HG02798 (cell line): ENCODE measurements around the gene NECTIN2.
A peak's percentile ranks its signal among the peaks of the same experiment; 100 is the strongest.
"Not testable (repeated sequence)": the region's sequence is repeated elsewhere in the genome, so short reads cannot be mapped to it uniquely, and the experiment has no call there.

Experiments
- ATAC-seq: cut with Tn5 transposase; IDR thresholded peaks from one replicate; pipeline ENCODE4 v1.9.1; 2021; ENCODE audit warnings: mild to moderate bottlenecking; ENCODE audit not compliant: unreplicated experiment, poor library complexity

NECTIN2 gene

DNA sequence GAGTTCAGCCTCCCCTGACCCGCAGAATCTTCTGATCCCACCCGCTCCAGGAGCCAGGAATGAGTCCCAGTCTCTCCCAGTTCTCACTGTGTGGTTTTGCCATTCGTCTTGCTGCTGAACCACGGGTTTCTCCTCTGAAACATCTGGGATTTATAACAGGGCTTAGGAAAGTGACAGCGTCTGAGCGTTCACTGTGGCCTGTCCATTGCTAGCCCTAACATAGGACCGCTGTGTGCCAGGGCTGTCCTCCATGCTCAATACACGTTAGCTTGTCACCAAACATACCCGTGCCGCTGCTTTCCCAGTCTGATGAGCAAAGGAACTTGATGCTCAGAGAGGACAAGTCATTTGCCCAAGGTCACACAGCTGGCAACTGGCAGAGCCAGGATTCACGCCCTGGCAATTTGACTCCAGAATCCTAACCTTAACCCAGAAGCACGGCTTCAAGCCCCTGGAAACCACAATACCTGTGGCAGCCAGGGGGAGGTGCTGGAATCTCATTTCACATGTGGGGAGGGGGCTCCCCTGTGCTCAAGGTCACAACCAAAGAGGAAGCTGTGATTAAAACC is 58.4 kb downstream of the NECTIN2 start:
- ATAC-seq: no peak

- ATAC-seq: no peak
These were observed 59.5 kb downstream of the NECTIN2 start, which contains the start of gene APOE for GRCh38 chr19:44905437-44906160. APOE (plus strand) TSS chr19:44905796; CDS start chr19:44906625, 829 bp downstream.

DNA sequence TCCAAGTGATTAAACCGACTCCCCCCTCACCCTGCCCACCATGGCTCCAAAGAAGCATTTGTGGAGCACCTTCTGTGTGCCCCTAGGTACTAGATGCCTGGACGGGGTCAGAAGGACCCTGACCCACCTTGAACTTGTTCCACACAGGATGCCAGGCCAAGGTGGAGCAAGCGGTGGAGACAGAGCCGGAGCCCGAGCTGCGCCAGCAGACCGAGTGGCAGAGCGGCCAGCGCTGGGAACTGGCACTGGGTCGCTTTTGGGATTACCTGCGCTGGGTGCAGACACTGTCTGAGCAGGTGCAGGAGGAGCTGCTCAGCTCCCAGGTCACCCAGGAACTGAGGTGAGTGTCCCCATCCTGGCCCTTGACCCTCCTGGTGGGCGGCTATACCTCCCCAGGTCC is 61.5 kb downstream of the NECTIN2 start:
- no peak for ATAC-seq

GRCh38 chr19:44908074-44908835 is 62.2 kb downstream of the NECTIN2 start:
- ATAC-seq: no peak

GRCh38 chr19:44908836-44909261 is 62.8 kb downstream of the NECTIN2 start:
- no peak for ATAC-seq

DNA sequence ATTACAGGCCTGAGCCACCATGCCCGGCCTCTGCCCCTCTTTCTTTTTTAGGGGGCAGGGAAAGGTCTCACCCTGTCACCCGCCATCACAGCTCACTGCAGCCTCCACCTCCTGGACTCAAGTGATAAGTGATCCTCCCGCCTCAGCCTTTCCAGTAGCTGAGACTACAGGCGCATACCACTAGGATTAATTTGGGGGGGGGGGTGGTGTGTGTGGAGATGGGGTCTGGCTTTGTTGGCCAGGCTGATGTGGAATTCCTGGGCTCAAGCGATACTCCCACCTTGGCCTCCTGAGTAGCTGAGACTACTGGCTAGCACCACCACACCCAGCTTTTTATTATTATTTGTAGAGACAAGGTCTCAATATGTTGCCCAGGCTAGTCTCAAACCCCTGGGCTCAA is 63.7 kb downstream of the NECTIN2 start:
- no peak for ATAC-seq

GRCh38 chr19:44911896-44912295 is 65.8 kb downstream of the NECTIN2 start:
- not testable (repeated sequence) for ATAC-seq

- no peak for ATAC-seq
These were observed 66.8 kb downstream of the NECTIN2 start for GRCh38 chr19:44912854-44913253.

GRCh38 chr19:44913512-44914432 is 67.7 kb downstream of the NECTIN2 start:
- ATAC-seq: not testable (repeated sequence)

DNA sequence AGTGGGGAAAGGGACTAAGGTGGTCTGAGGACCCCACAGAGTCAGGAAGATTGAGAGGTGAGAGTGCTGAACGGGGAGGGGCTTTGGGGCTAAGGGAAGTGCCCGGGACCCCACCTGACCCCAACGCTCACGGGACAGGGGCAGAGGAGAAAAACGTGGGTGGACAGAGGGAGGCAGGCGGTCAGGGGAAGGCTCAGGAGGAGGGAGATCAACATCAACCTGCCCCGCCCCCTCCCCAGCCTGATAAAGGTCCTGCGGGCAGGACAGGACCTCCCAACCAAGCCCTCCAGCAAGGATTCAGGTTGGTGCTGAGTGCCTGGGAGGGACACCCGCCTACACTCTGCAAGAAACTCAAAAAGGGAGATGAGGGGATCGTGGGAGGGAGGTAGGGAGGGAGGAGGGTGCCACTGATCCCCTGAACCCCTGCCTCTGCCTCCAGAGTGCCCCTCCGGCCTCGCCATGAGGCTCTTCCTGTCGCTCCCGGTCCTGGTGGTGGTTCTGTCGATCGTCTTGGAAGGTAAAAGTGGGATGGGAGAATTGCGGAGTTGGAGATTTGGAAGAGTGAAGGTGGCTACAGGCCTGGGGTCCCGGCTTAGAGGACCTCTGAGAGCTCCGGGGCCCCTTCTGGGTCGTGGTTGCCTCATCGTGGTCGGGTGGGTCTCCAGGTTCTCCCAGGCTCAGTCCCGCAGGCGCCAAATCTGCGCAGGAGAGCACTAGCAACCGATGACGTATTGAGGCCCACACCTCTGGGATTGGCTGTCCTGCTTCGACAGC is 68.5 kb downstream of the NECTIN2 start, which contains the start of gene APOC1:
Gene APOC1, plus strand, starts transcription at position 176 of the 774 bp plus-strand sequence. Its CDS starts 284 bp downstream, at position 460.
- peak; percentile 96 for ATAC-seq

- no peak for ATAC-seq
These were observed 78.2 kb downstream of the NECTIN2 start for GRCh38 chr19:44924243-44924725.

GRCh38 chr19:44925114-44925891 is 79.2 kb downstream of the NECTIN2 start:
- no peak for ATAC-seq

GRCh38 chr19:44926245-44927077 is 80.4 kb downstream of the NECTIN2 start:
- ATAC-seq: not testable (repeated sequence)

DNA sequence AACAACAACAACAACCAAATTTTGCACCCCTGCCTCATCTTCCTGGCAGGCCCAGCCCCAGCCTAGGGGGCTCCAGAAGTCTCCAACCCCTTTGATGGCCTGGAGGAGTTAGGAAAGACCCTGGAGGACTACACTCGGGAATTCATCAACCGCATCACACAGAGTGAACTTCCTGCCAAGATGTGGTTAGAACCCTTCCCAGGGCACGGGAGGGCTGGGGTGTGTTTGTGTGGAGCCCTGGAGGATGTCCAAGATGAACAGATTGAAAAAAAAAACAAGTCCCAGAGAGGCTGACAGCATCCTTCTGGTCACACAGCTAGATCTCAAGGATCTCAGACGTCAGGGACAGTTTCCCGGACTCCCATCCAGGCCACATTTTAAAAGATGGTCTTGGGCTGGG is 81.6 kb downstream of the NECTIN2 start:
- no peak for ATAC-seq

DNA sequence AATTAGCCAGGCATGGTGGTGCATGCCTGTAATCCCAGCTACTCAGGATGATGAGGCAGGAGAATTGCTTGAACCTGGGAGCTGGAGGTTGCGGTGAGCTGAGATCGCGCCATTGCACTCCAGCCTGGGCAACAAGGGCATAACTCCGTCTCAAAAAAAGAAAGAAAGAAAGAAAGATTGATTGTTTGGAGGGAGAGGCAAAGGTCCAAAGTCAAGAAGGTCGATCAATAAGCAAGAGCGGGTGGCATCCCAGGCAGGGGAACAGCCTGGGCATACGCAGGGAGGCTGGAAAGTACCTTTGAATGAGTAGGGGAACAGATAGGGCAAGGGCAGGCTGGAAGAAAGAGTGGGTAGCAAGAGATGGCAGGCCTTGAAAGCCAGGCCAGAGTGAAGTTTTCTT is 84.0 kb downstream of the NECTIN2 start:
- ATAC-seq: no peak

- no peak for ATAC-seq
These were observed 85.4 kb downstream of the NECTIN2 start for GRCh38 chr19:44931541-44931940.
